ENCODE measurements around the gene CLIC4. TPM values are rescaled to one million over a fixed set of nuclear protein-coding genes. Genes with fewer than 3 reads are reported as not detected.

Gene CLIC4
- total and polyA plus RNA-seq, 2 experiments from 2014 or later, result 92.5 to 308 TPM

DNA sequence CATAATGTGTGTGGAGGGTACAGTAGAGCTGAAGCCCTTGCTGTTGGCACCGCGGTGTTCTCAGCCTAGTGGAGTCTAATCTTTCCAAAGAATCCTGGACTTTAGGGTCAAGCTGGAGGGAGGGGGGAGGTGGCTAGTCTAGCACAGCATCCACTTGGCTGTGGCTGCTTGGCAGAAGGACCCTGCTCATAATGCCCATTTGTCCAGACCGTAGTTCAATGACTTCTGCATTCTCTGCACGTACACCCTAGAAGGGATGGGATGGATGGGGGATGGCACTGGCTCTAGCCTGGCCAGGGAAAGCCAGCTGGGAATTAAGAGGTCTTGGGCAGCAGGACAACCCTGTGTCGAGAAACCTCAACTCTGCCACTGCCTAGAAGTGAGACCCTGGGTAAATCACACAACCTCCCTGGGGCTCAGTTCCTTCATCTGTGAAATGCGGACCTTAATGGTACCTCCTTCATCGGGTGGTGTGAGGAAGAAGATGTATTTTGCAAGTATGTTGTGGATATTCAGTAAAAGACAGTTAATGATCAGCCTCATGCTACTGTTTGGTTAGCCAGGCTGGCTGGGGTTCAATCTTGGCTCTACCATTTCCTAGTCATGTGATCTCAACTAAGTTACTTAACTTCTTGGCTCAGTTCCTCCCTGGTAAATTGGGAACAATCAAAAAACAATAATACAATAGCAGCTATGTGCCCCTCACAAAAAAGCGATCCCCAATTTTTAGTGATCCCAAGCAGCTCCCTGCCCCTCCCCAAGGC is 27.2 kb upstream of the CLIC4 start:
- Histone ChIP-seq H3K36me3 (ENCODE audit: insufficient read depth) (no peaks in the 10 kb centered on the region), H3K27me3 (ENCODE audit: insufficient read depth) (no peaks in the 10 kb centered on the region), H3K4me1 (ENCODE audit: insufficient read depth) (no peaks in the 10 kb centered on the region), H4K20me1 (replicated peaks; ENCODE audit: insufficient read depth) (no peaks in the 10 kb centered on the region), H3K9me2 (ENCODE audit: insufficient read depth) (no peaks in the 10 kb centered on the region), H2AFZ (no peak overlapping the region), H3K27ac (ENCODE audit: low read depth) (no peak overlapping the region), H3F3A (replicated peaks; ENCODE audit: low read depth) (no peaks in the 10 kb centered on the region), H3K4me2 (no peak overlapping the region), H3K4me3 (no peak overlapping the region), H3K79me2 (replicated peaks; ENCODE audit: insufficient read depth) (no peaks in the 10 kb centered on the region)
- DNase-seq (ENCODE audit: low spot score) (no peak), ATAC-seq (no peak)
- peaks cover 5% of the 10 kb centered on the region; the same call in 2 of the 3 replicates for H3K36me3 Mint-ChIP-seq (ENCODE audit: low read depth)
- no peak overlapping the region for H3K27ac Mint-ChIP-seq
- no peak overlapping the region for H3K4me3 Mint-ChIP-seq
- H3K9me3 Mint-ChIP-seq, result peaks cover 9% of the 10 kb centered on the region
- TF ChIP-seq, protein P1, sequence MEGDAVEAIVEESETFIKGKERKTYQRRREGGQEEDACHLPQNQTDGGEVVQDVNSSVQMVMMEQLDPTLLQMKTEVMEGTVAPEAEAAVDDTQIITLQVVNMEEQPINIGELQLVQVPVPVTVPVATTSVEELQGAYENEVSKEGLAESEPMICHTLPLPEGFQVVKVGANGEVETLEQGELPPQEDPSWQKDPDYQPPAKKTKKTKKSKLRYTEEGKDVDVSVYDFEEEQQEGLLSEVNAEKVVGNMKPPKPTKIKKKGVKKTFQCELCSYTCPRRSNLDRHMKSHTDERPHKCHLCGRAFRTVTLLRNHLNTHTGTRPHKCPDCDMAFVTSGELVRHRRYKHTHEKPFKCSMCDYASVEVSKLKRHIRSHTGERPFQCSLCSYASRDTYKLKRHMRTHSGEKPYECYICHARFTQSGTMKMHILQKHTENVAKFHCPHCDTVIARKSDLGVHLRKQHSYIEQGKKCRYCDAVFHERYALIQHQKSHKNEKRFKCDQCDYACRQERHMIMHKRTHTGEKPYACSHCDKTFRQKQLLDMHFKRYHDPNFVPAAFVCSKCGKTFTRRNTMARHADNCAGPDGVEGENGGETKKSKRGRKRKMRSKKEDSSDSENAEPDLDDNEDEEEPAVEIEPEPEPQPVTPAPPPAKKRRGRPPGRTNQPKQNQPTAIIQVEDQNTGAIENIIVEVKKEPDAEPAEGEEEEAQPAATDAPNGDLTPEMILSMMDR (conservative IDR thresholded peaks at IDR 0.05; ENCODE audit: low read depth in 2 of 2), result no peak
- TF ChIP-seq, protein P2, sequence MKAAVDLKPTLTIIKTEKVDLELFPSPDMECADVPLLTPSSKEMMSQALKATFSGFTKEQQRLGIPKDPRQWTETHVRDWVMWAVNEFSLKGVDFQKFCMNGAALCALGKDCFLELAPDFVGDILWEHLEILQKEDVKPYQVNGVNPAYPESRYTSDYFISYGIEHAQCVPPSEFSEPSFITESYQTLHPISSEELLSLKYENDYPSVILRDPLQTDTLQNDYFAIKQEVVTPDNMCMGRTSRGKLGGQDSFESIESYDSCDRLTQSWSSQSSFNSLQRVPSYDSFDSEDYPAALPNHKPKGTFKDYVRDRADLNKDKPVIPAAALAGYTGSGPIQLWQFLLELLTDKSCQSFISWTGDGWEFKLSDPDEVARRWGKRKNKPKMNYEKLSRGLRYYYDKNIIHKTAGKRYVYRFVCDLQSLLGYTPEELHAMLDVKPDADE (IDR thresholded peaks at IDR 0.05), result no peak
- TF ChIP-seq JUNB (IDR thresholded peaks at IDR 0.05; ENCODE audit: unreplicated experiment) (no peak), ZNF462 (CRISPR knock-in tag; IDR thresholded peaks at IDR 0.05) (no peak), ZNF331 (CRISPR knock-in tag; IDR thresholded peaks at IDR 0.05; ENCODE audit: low read depth) (no peak)
- H3K4me1 Mint-ChIP-seq, result no peaks in the 10 kb centered on the region; the same call in 2 of the 3 replicates
- peaks cover 9% of the 10 kb centered on the region for H3K27me3 Mint-ChIP-seq (ENCODE audit: insufficient read depth, low read depth, poor library complexity)

Measured in GM23338 (cell line).